Keratinocyte (primary cell): Measurements from ENCODE around the gene TNIK. TPM values are rescaled to one million over a fixed set of nuclear protein-coding genes. Genes with fewer than 3 reads are reported as not detected.

Experiments
- DNase-seq: peaks from one replicate; pipeline ENCODE4 v3.0.0-alpha.2; 2011; ENCODE audit warnings: low read depth, missing footprints, low spot score
- FAIRE-seq: peaks from 2 replicates; lab custom pipeline; 2011; peaks lifted over from hg19 to GRCh38; lab: Jason Lieb, UNC
- H2AFZ ChIP-seq: 2 replicates; pipeline ENCODE4 v1.6.0; 2012; ENCODE audit warnings: low read length, control low read depth, inconsistent platforms; ENCODE audit not compliant: control insufficient read depth
- H3K27ac ChIP-seq: 2 replicates; pipeline ENCODE4 v1.5.1; 2011; ENCODE audit warnings: low read length; ENCODE audit not compliant: control insufficient read depth, insufficient read depth
- H3K27me3 ChIP-seq: 3 replicates; pipeline ENCODE4 v1.6.0; 2011; ENCODE audit warnings: low read length; ENCODE audit not compliant: control insufficient read depth, insufficient read depth; ENCODE audit errors: extremely low read depth
- H3K36me3 ChIP-seq, 2 experiments: 2 replicates in 1 of 2; 3 replicates in 1 of 2; pipeline ENCODE4 v1.5.1; 2011; ENCODE audit warnings: low read length in 2 of 2, mild to moderate bottlenecking in 1 of 2; ENCODE audit not compliant: control insufficient read depth in 2 of 2, insufficient read depth in 2 of 2; ENCODE audit errors: extremely low read depth in 1 of 2
- H3K4me1 ChIP-seq: 3 replicates; pipeline ENCODE4 v1.5.1; 2011; ENCODE audit warnings: low read length; ENCODE audit not compliant: control insufficient read depth, insufficient read depth; ENCODE audit errors: extremely low read depth
- H3K4me2 ChIP-seq: 3 replicates; pipeline ENCODE4 v1.6.0; 2011; ENCODE audit warnings: low read depth, low read length; ENCODE audit not compliant: control insufficient read depth, insufficient read depth; ENCODE audit errors: extremely low read depth
- H3K4me3 ChIP-seq, 3 experiments: fragments of 200-600 bp in 1 of 3; sonication (generic) in 1 of 3; 2 replicates in 2 of 3; 3 replicates in 1 of 3; pipeline ENCODE4 v1.5.1; 2011 to 2016; ENCODE audit warnings: low read length in 3 of 3, mild to moderate bottlenecking in 3 of 3, control low read depth in 2 of 3, inconsistent platforms in 1 of 3, low read depth in 1 of 3, mixed read lengths in 1 of 3, mixed run types in 1 of 3, moderate library complexity in 1 of 3; ENCODE audit not compliant: control insufficient read depth in 2 of 3, insufficient read depth in 2 of 3; ENCODE audit errors: extremely low read depth in 1 of 3
- H3K79me2 ChIP-seq: 2 replicates; pipeline ENCODE4 v1.6.0; 2012; ENCODE audit warnings: low read length; ENCODE audit not compliant: control insufficient read depth, insufficient read depth
- H3K9ac ChIP-seq: 3 replicates; pipeline ENCODE4 v1.6.0; 2011; ENCODE audit warnings: low read length; ENCODE audit not compliant: control insufficient read depth, insufficient read depth; ENCODE audit errors: extremely low read depth
- H3K9me1 ChIP-seq: 3 replicates; pipeline ENCODE4 v1.6.0; 2011; ENCODE audit warnings: low read length; ENCODE audit not compliant: control insufficient read depth, insufficient read depth; ENCODE audit errors: extremely low read depth
- H3K9me3 ChIP-seq: 2 replicates; pipeline ENCODE4 v1.5.1; 2012; ENCODE audit warnings: low read depth, low read length; ENCODE audit not compliant: control insufficient read depth
- H4K20me1 ChIP-seq: 3 replicates; pipeline ENCODE4 v1.6.0; 2011; ENCODE audit warnings: low read length; ENCODE audit not compliant: control insufficient read depth, insufficient read depth; ENCODE audit errors: extremely low read depth
- EZH2 ChIP-seq: IDR thresholded peaks from one replicate; pipeline ENCODE4 v1.6.1; 2012; ENCODE audit warnings: inconsistent platforms, mild to moderate bottlenecking, low read length, moderate library complexity
- dilution Hi-C: fragments of 300-500 bp; cut with MboI; formaldehyde crosslinking; loops from one replicate; pipeline ENCODE4 v1.7.0; 2020; ENCODE audit warnings: low sequenced_read_pairs; ENCODE audit not compliant: extremely low pct_ligation_motif_present
- polyA plus RNA-seq, 5 experiments: library from polyadenylated mRNA; depleted of rRNA in 3 of 5; stranded (reverse) in 3 of 5; stranded (forward) in 1 of 5; unstranded in 1 of 5; fragments of >200 nt; gene quantifications; 1 replicate in 1 of 5; 2 replicates in 3 of 5; 3 replicates in 1 of 5; pipeline versions ENCODE4 v1.2.1 to v1.2.3, GENCODE V29; 2011 to 2012; ENCODE audit warnings: missing spikeins in 2 of 5, low read depth in 1 of 5, low replicate concordance in 1 of 5
- TF ChIP-seq, protein P1 (sequence below), 3 experiments: IDR thresholded peaks in 1 of 3; conservative IDR thresholded peaks in 1 of 3; optimal IDR thresholded peaks in 1 of 3; 2 replicates in 2 of 3; 3 replicates in 1 of 3; pipeline versions ENCODE3 to v1.5.1; 2011; ENCODE audit warnings: low read length in 3 of 3, mild to moderate bottlenecking in 3 of 3, moderate library complexity in 2 of 3, control low read depth in 1 of 3, inconsistent platforms in 1 of 3; ENCODE audit not compliant: insufficient read depth in 2 of 3; ENCODE audit errors: extremely low read depth in 1 of 3

Gene TNIK
- polyA plus RNA-seq, 1 donor (not counting 4 experiments of a cell fraction or from before 2014, with no cell fraction given), result 4.4 TPM

DNA sequence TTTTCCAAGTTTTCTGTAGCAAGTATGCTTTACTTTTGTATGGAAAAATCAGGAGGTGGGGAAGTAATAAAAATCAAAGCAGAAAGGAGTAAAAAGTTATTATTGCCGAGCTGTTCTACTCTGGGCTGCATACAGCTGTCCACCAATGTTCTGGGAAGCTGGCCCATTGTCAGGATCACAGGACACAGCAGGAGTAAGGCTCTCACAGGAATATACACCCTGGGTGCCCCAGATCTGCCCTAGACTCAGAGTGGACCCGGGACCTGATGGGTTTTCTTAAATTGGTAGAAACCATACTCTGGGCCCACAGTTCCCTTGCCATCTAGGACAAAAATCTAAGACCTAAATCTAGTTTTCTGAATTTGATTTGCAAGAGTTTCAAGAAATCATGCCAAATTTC, 60.4 kb downstream of the TNIK start:
- H3K9me1 ChIP-seq, result no peaks in the 10 kb centered on the region
- H3K79me2 ChIP-seq, result no peaks in the 10 kb centered on the region
- H3K27ac ChIP-seq, result no peak overlapping the region
- DNase-seq (no peak), FAIRE-seq (no peak)
- no peaks in the 10 kb centered on the region for H3K36me3 ChIP-seq
- H2AFZ ChIP-seq, result no peak overlapping the region
- TF ChIP-seq, protein P1, sequence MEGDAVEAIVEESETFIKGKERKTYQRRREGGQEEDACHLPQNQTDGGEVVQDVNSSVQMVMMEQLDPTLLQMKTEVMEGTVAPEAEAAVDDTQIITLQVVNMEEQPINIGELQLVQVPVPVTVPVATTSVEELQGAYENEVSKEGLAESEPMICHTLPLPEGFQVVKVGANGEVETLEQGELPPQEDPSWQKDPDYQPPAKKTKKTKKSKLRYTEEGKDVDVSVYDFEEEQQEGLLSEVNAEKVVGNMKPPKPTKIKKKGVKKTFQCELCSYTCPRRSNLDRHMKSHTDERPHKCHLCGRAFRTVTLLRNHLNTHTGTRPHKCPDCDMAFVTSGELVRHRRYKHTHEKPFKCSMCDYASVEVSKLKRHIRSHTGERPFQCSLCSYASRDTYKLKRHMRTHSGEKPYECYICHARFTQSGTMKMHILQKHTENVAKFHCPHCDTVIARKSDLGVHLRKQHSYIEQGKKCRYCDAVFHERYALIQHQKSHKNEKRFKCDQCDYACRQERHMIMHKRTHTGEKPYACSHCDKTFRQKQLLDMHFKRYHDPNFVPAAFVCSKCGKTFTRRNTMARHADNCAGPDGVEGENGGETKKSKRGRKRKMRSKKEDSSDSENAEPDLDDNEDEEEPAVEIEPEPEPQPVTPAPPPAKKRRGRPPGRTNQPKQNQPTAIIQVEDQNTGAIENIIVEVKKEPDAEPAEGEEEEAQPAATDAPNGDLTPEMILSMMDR (optimal IDR thresholded peaks at IDR 0.05 in 1 of 3, IDR thresholded peaks at IDR 0.05 in 1 of 3, conservative IDR thresholded peaks at IDR 0.05 in 1 of 3; ENCODE audit: extremely low read depth in 1 of 3, insufficient read depth in 2 of 3, low read length in 3 of 3), result no peak
- TF ChIP-seq EZH2, result no peak
- H3K9me3 ChIP-seq, result no peaks in the 10 kb centered on the region
- H4K20me1 ChIP-seq, result no peaks in the 10 kb centered on the region
- no peak overlapping the region for H3K4me3 ChIP-seq
- no peak overlapping the region for H3K4me2 ChIP-seq
- H3K9ac ChIP-seq, result no peak overlapping the region
- H3K4me1 ChIP-seq, result no peaks in the 10 kb centered on the region
- H3K27me3 ChIP-seq, result no peaks in the 10 kb centered on the region
- dilution Hi-C loops, result no loop called here

DNA sequence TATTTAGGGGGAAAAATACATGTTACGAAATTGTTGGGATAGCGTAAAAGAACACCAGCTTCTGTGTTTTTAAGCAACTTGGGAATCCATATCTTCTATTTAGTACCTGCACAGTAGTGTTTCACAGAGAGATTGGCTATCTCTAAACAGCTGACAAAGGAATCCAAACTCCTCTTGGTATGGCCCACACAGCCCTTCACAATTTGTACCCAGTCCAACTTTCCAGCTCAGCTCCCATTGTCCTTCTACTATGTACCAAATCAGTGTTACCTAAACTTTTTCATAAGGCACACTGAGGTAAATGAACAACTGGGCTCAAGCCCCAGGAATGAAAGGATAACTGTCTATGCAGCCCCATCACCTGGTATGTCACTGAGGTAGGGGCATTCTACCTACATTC, 61.9 kb downstream of the TNIK start:
- dilution Hi-C loops, result no loop called here

More for the DNA sequence above, 61.9 kb downstream of the TNIK start:
- no peak for FAIRE-seq
- DNase-seq, result no peak
- Histone ChIP-seq H3K9me3 (no peaks in the 10 kb centered on the region), H3K9me1 (no peaks in the 10 kb centered on the region), H3K27me3 (no peaks in the 10 kb centered on the region), H3K79me2 (no peaks in the 10 kb centered on the region), H3K4me2 (no peak overlapping the region), H3K27ac (no peak overlapping the region), H2AFZ (no peak overlapping the region), H3K4me3 (no peak overlapping the region), H3K9ac (no peak overlapping the region), H4K20me1 (no peaks in the 10 kb centered on the region), H3K4me1 (no peaks in the 10 kb centered on the region), H3K36me3 (no peaks in the 10 kb centered on the region)
- TF ChIP-seq, protein P1 (optimal IDR thresholded peaks at IDR 0.05 in 1 of 3, IDR thresholded peaks at IDR 0.05 in 1 of 3, conservative IDR thresholded peaks at IDR 0.05 in 1 of 3; ENCODE audit: extremely low read depth in 1 of 3, insufficient read depth in 2 of 3, low read length in 3 of 3), result no peak
- no peak for TF ChIP-seq EZH2
